HG03521 (cell line): ENCODE measurements around the gene HAPLN3.

ENCODE experiments used
- ATAC-seq: cut with Tn5 transposase; IDR thresholded peaks from one replicate; pipeline ENCODE4 v1.9.1; 2021; ENCODE audit warnings: mild to moderate bottlenecking, moderate library complexity; ENCODE audit not compliant: unreplicated experiment

Gene HAPLN3

GRCh38 chr15:88864861-88865497 is 30.4 kb downstream of the HAPLN3 start:
- no peak for ATAC-seq

DNA sequence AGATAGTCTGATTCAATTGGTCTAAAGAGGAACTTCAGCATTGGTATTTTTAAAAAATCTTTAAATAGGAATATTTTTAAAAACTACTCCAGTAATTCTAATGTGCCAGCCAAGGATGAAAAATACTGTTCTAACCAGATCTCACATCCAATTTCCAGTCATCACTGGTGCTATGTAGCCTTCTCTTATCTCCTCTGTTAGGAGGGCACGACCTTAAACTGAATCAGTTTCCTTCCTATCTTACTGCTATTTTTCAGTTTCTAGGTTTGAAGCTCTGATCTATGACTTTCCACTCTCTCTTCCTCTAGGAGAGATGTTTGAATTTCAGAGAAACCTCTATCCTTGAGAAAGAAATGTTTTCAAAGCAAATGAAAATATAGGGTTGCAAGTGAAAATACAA is 31.9 kb downstream of the HAPLN3 start:
- ATAC-seq: no peak

GRCh38 chr15:88860212-88860611 is 35.1 kb downstream of the HAPLN3 start:
- ATAC-seq: no peak

- no peak for ATAC-seq
Measured at GRCh38 chr15:88859550-88859949, 35.8 kb downstream of the HAPLN3 start.

GRCh38 chr15:88858934-88859333 is 36.4 kb downstream of the HAPLN3 start:
- no peak for ATAC-seq

GRCh38 chr15:88852476-88852875 is 42.9 kb downstream of the HAPLN3 start:
- ATAC-seq: no peak

DNA sequence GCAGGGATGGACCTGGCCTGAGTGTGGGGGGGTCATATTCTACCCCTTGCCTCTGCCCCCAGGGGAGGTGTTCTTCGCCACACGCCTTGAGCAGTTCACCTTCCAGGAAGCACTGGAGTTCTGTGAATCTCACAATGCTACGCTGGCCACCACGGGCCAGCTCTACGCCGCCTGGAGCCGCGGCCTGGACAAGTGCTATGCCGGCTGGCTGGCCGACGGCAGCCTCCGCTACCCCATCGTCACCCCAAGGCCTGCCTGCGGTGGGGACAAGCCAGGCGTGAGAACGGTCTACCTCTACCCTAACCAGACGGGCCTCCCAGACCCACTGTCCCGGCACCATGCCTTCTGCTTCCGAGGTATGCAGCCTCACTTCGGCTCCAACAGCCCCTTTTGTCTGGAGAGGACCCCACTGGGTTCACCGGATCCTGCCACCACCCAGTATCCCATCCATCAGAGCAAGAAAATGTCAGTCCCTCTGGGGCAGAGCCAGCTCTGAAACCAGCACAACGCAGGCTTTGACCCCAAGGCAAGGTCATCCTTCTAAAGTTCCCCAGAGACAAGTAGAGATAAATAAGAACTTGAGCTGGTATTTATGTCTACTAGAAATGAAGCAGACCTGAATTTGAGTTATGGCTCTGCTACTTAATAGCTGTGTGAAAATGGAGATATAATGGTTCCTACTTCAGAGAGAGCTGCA is 45.8 kb downstream of the HAPLN3 start:
- ATAC-seq: no peak

DNA sequence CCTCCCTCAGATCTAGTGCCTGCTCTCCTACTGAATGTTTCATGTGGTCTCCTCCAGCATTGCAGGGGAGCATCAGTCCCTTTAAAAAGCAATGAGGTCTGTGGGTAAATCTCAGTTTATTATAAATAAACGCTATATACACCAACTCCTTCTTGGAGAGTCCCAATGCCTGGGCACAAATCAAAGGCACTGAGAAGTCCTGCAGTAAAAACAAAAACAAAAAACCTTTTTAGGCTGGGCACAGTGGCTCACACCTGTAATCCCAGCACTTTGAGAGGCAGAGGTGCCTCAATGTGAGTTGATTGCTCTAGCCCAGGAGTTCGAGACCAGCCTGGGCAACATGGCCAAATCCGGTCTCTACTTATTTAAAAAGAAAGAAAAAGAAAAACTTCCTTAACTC is 47.1 kb downstream of the HAPLN3 start:
- no peak for ATAC-seq

- no peak for ATAC-seq
Measured at GRCh38 chr15:88847144-88847543, 48.2 kb downstream of the HAPLN3 start.

- ATAC-seq: no peak
Measured at GRCh38 chr15:88845616-88846015, 49.7 kb downstream of the HAPLN3 start.

DNA sequence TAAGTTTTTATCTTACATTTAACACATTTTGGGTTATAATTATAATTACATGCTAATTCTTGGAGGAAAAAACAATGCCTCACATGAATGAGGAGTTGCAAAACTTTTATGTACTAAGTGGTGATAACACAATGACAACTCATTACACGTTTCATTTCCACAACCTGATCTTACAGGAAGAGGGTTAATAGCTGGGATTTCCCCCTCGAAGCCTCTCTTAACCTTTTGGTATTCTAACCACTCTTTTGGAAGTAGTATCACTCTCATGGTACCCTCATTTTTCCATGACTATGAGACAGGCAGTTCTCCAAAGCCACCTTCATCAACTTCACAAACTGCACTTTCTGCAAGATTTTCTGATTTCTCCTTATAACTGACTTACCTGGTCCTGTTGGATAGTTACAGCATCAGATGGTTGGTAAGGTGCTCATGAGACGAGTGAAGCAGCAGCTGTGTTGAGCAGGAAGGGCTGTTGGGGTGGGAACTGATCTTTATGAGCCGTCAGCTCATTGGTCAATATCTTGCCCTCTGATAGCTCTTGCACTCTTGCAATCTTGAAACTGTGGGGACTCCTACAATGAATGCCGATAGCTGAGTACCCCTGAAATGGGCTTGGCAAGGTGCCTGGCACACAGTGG is 50.5 kb downstream of the HAPLN3 start:
- no peak for ATAC-seq

- ATAC-seq: no peak
Measured at GRCh38 chr15:88843334-88843733, 52.0 kb downstream of the HAPLN3 start.

GRCh38 chr15:88842156-88842555 is 53.2 kb downstream of the HAPLN3 start:
- no peak for ATAC-seq

GRCh38 chr15:88841236-88841635 is 54.1 kb downstream of the HAPLN3 start:
- no peak for ATAC-seq

- ATAC-seq: no peak
Measured at GRCh38 chr15:88839961-88840360, 55.4 kb downstream of the HAPLN3 start.

DNA sequence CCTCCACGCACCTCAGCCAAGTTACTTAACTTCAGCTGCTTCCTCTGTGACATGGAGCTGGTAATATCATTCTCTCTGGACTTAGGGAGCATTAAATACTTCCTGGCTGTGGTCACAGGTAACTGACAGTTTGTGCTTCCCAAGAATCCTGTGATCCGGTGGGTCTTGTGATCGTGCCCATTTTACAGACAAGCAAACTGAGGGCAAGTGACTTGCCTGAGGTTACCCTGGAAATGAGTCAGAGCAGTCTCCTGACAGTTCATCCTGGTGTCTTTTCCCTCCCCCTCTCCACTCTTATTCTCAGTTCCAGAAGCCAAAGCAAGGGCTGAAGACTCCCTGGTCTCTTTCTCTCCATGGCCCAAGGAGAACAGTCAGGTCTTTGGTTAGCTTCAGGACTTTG is 56.2 kb downstream of the HAPLN3 start:
- ATAC-seq: no peak

- no peak for ATAC-seq
Measured at GRCh38 chr15:88838667-88839066, 56.7 kb downstream of the HAPLN3 start.

GRCh38 chr15:88835646-88836045 is 59.7 kb downstream of the HAPLN3 start:
- ATAC-seq: no peak

GRCh38 chr15:88835119-88835518 is 60.2 kb downstream of the HAPLN3 start:
- no peak for ATAC-seq

GRCh38 chr15:88834211-88834812 is 61.0 kb downstream of the HAPLN3 start:
- no peak for ATAC-seq

DNA sequence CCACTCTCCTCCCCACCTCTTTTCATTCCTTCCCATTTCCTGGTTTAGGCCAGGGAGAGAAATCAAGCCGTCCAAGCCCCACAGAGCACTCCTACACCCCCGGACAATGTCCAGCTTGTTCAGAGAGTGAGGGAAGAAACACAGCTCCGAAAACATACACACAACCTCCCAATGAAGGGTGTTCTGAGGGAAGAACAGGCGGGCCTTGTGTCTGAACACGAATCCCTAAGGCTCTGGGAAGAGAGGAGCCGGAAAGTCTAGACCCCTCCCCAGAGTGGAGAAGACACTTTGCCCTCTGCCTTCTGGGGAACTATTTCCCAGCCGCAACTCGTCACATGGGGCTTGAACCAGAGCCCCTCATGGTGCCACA is 61.6 kb downstream of the HAPLN3 start:
- no peak for ATAC-seq
